Measurements from ENCODE around the gene PLPPR4.

Gene PLPPR4

DNA sequence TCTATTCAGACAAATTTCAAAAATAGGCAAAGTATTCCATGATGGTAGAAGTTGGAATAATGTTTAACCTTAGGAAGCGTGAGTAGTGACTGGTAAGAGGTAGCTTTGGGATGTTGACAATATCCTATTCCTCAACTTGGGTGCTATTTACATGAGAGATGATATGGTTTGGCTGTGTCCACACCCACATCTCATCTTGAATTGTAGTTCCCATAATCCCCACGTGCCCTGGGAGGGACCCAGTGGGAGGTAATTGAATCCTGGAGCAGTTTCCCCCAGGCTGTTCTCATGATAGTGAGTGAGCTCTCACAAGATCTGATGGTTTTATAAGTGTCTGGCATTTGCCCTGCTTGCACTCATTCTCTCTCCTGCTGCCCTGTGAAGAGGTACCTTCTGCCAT, 67.3 kb downstream of the PLPPR4 start:
- TF ChIP-seq JUND (IDR thresholded peaks at IDR 0.05; ENCODE audit: low read depth): no peak
- no peak for DNase-seq (ENCODE audit: low read depth in 1 of 2, low spot score in 1 of 2)
- in situ Hi-C loops (cut with HindIII; ENCODE audit: low pct_unique_long_range_greater_than_20kb, low sequenced_read_pairs): no loop called here

GRCh38 chr1:99332561-99332960, 68.3 kb downstream of the PLPPR4 start:
- in situ Hi-C loops (cut with HindIII; ENCODE audit: low pct_unique_long_range_greater_than_20kb, low sequenced_read_pairs): no loop called here
- DNase-seq (ENCODE audit: low read depth in 1 of 2, low spot score in 1 of 2): no peak
- no peak for TF ChIP-seq JUND (IDR thresholded peaks at IDR 0.05; ENCODE audit: low read depth)

DNA sequence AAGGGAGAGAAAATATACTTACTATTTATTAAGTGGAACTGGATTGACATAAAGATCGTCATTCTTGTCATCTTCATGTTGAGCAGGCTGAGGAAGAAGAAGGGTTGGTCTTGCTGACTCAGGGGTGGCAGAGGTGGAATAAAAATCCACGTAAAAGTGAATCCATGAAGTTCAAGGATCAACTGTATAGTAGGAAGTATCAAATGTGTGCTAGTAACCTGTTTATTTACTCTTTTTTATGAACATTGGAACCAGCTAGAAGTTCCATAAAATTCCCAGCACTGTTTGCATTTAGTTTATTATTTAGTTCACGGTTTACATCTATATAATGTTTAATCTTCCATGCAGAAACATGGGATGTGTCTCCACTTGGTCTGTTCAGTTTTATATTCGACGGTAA, 70.7 kb downstream of the PLPPR4 start:
- in situ Hi-C loops (cut with HindIII; ENCODE audit: low pct_unique_long_range_greater_than_20kb, low sequenced_read_pairs): no loop called here
- DNase-seq (ENCODE audit: low read depth in 1 of 2, low spot score in 1 of 2): no peak
- TF ChIP-seq JUND (IDR thresholded peaks at IDR 0.05; ENCODE audit: low read depth): no peak

- in situ Hi-C loops (cut with HindIII; ENCODE audit: low pct_unique_long_range_greater_than_20kb, low sequenced_read_pairs): no loop called here
- DNase-seq (ENCODE audit: low read depth in 1 of 2, low spot score in 1 of 2): no peak
- no peak for TF ChIP-seq JUND (IDR thresholded peaks at IDR 0.05; ENCODE audit: low read depth)
These were observed 82.9 kb downstream of the PLPPR4 start for GRCh38 chr1:99347041-99347684.

- no peak for TF ChIP-seq JUND (IDR thresholded peaks at IDR 0.05; ENCODE audit: low read depth)
- in situ Hi-C loops (cut with HindIII; ENCODE audit: low pct_unique_long_range_greater_than_20kb, low sequenced_read_pairs): no loop called here
- DNase-seq (ENCODE audit: low read depth in 1 of 2, low spot score in 1 of 2): no peak
These were observed 84.3 kb downstream of the PLPPR4 start for GRCh38 chr1:99348397-99349132.

- no peak for TF ChIP-seq JUND (IDR thresholded peaks at IDR 0.05; ENCODE audit: low read depth)
- in situ Hi-C loops (cut with HindIII; ENCODE audit: low pct_unique_long_range_greater_than_20kb, low sequenced_read_pairs): no loop called here
- DNase-seq (ENCODE audit: low read depth in 1 of 2, low spot score in 1 of 2): no peak
These were observed 88.5 kb downstream of the PLPPR4 start for GRCh38 chr1:99352821-99353220.

GRCh38 chr1:99358770-99359169, 94.5 kb downstream of the PLPPR4 start:
- in situ Hi-C loops (cut with HindIII; ENCODE audit: low pct_unique_long_range_greater_than_20kb, low sequenced_read_pairs): no loop called here
- DNase-seq (ENCODE audit: low read depth in 1 of 2, low spot score in 1 of 2): no peak
- no peak for TF ChIP-seq JUND (IDR thresholded peaks at IDR 0.05; ENCODE audit: low read depth)

Measured in T47D (cell line).